ENCODE measurements around the gene GATAD2B. TPM values are rescaled to one million over a fixed set of nuclear protein-coding genes. Genes with fewer than 3 reads are reported as not detected.

The GATAD2B gene
- total RNA-seq, 1 donor from 2014 or later = 48.4 TPM

DNA sequence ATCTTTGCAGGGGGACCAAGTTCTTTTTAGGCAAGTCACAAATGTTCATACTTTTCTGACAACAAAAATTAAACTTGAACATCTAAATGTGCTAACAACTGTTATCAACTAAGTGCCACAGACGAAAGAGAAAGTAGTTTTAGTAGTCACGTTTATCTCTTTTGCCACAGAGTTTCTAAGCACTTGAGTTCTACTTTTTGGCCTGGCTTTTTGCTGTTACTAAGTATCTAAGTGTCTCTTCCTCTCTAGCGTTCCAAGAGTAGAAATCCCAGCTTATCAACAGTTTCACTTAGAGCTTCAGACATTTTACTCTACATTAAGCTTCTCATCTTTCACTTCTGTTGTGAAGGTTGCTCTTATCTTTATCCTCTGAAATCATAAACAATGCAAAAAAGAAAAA lies 34.2 kb downstream of the GATAD2B start:
- Histone ChIP-seq H2AFZ (ENCODE audit: low read depth, low read length) (no peak overlapping the region), H3K4me2 (ENCODE audit: low read length) (no peak overlapping the region), H3K4me1 (ENCODE audit: insufficient read depth, low read length) (no peaks in the 10 kb centered on the region), H3K4me3 (ENCODE audit: insufficient read depth, low read depth, low read length) (no peak overlapping the region), H3K27ac (ENCODE audit: low read depth, low read length) (no peak overlapping the region), H3K9ac (ENCODE audit: low read length) (no peak overlapping the region), H4K20me1 (ENCODE audit: insufficient read depth, low read length) (peaks cover 50% of the 10 kb centered on the region), H3K9me3 (ENCODE audit: insufficient read depth, low read depth, low read length) (no peaks in the 10 kb centered on the region), H3K27me3 (ENCODE audit: insufficient read depth, low read length) (no peaks in the 10 kb centered on the region), H3K79me2 (ENCODE audit: insufficient read depth, low read length) (peaks cover 72% of the 10 kb centered on the region), H3K36me3 (ENCODE audit: insufficient read depth, low read length) (peaks cover 6% of the 10 kb centered on the region)
- no peak overlapping the region for H3K27ac Mint-ChIP-seq (ENCODE audit: unreplicated experiment)
- TF ChIP-seq, protein P1, sequence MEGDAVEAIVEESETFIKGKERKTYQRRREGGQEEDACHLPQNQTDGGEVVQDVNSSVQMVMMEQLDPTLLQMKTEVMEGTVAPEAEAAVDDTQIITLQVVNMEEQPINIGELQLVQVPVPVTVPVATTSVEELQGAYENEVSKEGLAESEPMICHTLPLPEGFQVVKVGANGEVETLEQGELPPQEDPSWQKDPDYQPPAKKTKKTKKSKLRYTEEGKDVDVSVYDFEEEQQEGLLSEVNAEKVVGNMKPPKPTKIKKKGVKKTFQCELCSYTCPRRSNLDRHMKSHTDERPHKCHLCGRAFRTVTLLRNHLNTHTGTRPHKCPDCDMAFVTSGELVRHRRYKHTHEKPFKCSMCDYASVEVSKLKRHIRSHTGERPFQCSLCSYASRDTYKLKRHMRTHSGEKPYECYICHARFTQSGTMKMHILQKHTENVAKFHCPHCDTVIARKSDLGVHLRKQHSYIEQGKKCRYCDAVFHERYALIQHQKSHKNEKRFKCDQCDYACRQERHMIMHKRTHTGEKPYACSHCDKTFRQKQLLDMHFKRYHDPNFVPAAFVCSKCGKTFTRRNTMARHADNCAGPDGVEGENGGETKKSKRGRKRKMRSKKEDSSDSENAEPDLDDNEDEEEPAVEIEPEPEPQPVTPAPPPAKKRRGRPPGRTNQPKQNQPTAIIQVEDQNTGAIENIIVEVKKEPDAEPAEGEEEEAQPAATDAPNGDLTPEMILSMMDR (IDR thresholded peaks at IDR 0.05; ENCODE audit: insufficient read depth, low read depth, low read length) = no peak
- H3K36me3 Mint-ChIP-seq (ENCODE audit: low read depth, unreplicated experiment) = no peaks in the 10 kb centered on the region
- H3K9me3 Mint-ChIP-seq (ENCODE audit: unreplicated experiment) = no peaks in the 10 kb centered on the region
- FAIRE-seq (no peak), DNase-seq (ENCODE audit: low read depth) (no peak)
- H3K27me3 Mint-ChIP-seq (ENCODE audit: low read depth, unreplicated experiment) = no peaks in the 10 kb centered on the region
- peaks cover 4% of the 10 kb centered on the region for H3K4me1 Mint-ChIP-seq (ENCODE audit: low read depth, unreplicated experiment)
- no peak overlapping the region for H3K4me3 Mint-ChIP-seq (ENCODE audit: unreplicated experiment)

DNA sequence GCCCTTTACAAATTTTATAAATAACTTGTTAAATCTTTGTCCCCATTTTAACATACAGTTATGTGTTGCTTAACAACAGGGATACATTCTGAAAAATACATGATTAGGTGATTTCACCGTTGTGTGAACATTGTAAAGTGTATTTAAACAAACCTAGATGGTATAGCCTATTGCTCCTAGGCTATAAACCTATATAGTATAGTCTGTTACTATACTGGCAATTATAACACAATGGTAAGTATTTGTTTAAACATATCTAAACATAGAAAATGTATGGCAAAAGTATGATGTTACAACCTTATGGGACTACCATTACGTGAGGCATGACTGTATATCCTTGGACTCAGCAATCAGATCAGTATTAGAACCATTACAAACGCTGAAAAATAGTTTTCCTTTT lies 36.6 kb downstream of the GATAD2B start:
- no peak for TF ChIP-seq EZH2 (IDR thresholded peaks at IDR 0.05; ENCODE audit: insufficient read depth, low read length)
- TF ChIP-seq, protein P1 (IDR thresholded peaks at IDR 0.05; ENCODE audit: insufficient read depth, low read depth, low read length) = no peak
- no peak for FAIRE-seq
- Histone ChIP-seq H3K36me3 (ENCODE audit: insufficient read depth, low read length) (peaks cover 2% of the 10 kb centered on the region), H3K4me1 (ENCODE audit: insufficient read depth, low read length) (peaks cover 12% of the 10 kb centered on the region), H3K9ac (ENCODE audit: low read length) (no peak overlapping the region), H3K4me2 (ENCODE audit: low read length) (no peak overlapping the region), H3K9me3 (ENCODE audit: insufficient read depth, low read depth, low read length) (no peaks in the 10 kb centered on the region), H3K79me2 (ENCODE audit: insufficient read depth, low read length) (peaks cover 83% of the 10 kb centered on the region), H3K4me3 (ENCODE audit: insufficient read depth, low read depth, low read length) (no peak overlapping the region), H2AFZ (ENCODE audit: low read depth, low read length) (no peak overlapping the region), H3K27ac (ENCODE audit: low read depth, low read length) (no peak overlapping the region), H4K20me1 (ENCODE audit: insufficient read depth, low read length) (peaks cover 46% of the 10 kb centered on the region), H3K27me3 (ENCODE audit: insufficient read depth, low read length) (no peaks in the 10 kb centered on the region)
- no peak for DNase-seq (ENCODE audit: low read depth)
- Mint-ChIP-seq H3K4me3 (ENCODE audit: unreplicated experiment) (no peak overlapping the region), H3K36me3 (ENCODE audit: low read depth, unreplicated experiment) (no peaks in the 10 kb centered on the region), H3K27ac (ENCODE audit: unreplicated experiment) (no peak overlapping the region), H3K27me3 (ENCODE audit: low read depth, unreplicated experiment) (no peaks in the 10 kb centered on the region), H3K4me1 (ENCODE audit: low read depth, unreplicated experiment) (peaks cover 7% of the 10 kb centered on the region), H3K9me3 (ENCODE audit: unreplicated experiment) (no peaks in the 10 kb centered on the region)

DNA sequence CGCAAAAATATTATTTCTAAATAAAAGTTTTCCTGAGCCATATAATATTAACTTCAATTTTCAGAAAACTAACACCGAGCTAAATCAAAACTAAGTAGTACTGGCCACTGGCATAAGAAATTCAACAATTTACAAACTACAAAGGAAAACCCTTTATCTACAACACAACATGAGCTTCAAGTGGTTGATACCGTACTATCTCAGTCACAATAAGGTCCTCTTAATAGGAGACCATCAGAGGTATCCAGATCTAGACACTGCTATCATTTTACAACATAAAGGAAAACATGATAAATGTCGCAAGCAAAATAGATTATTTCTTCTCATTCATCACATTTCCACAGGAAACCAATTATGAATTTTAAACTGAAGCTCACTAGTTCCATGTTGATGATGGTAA lies 39.5 kb downstream of the GATAD2B start:
- peaks cover 18% of the 10 kb centered on the region for H3K4me1 ChIP-seq (ENCODE audit: insufficient read depth, low read length)
- FAIRE-seq (no peak), DNase-seq (ENCODE audit: low read depth) (no peak)
- peaks cover 35% of the 10 kb centered on the region for H4K20me1 ChIP-seq (ENCODE audit: insufficient read depth, low read length)
- Mint-ChIP-seq H3K27me3 (ENCODE audit: low read depth, unreplicated experiment) (no peaks in the 10 kb centered on the region), H3K36me3 (ENCODE audit: low read depth, unreplicated experiment) (no peaks in the 10 kb centered on the region), H3K27ac (ENCODE audit: unreplicated experiment) (no peak overlapping the region), H3K4me1 (ENCODE audit: low read depth, unreplicated experiment) (peaks cover 9% of the 10 kb centered on the region), H3K4me3 (ENCODE audit: unreplicated experiment) (no peak overlapping the region), H3K9me3 (ENCODE audit: unreplicated experiment) (no peaks in the 10 kb centered on the region)
- no peaks in the 10 kb centered on the region for H3K9me3 ChIP-seq (ENCODE audit: insufficient read depth, low read depth, low read length)
- no peak overlapping the region for H2AFZ ChIP-seq (ENCODE audit: low read depth, low read length)
- no peaks in the 10 kb centered on the region for H3K27me3 ChIP-seq (ENCODE audit: insufficient read depth, low read length)
- no peak overlapping the region for H3K27ac ChIP-seq (ENCODE audit: low read depth, low read length)
- no peak overlapping the region for H3K4me3 ChIP-seq (ENCODE audit: insufficient read depth, low read depth, low read length)
- H3K4me2 ChIP-seq (ENCODE audit: low read length) = no peak overlapping the region
- peaks cover 87% of the 10 kb centered on the region for H3K79me2 ChIP-seq (ENCODE audit: insufficient read depth, low read length)
- peaks cover 2% of the 10 kb centered on the region for H3K36me3 ChIP-seq (ENCODE audit: insufficient read depth, low read length)
- no peak overlapping the region for H3K9ac ChIP-seq (ENCODE audit: low read length)
- TF ChIP-seq, protein P1 (IDR thresholded peaks at IDR 0.05; ENCODE audit: insufficient read depth, low read depth, low read length) = no peak
- TF ChIP-seq EZH2 (IDR thresholded peaks at IDR 0.05; ENCODE audit: insufficient read depth, low read length) = no peak

All from astrocyte (in vitro differentiated cells and primary cell).